Measurements from ENCODE around the gene HDHD2. TPM values are rescaled to one million over a fixed set of nuclear protein-coding genes. Genes with fewer than 3 reads are reported as not detected.
"Not testable (repeated sequence)": the region's sequence is repeated elsewhere in the genome, so short reads cannot be mapped to it uniquely, and the experiment has no call there.

HDHD2 gene
- total RNA-seq, 1 donor from 2014 or later = 12.6 TPM

- FAIRE-seq = no peak
- Histone ChIP-seq H3K4me3 (ENCODE audit: low read depth, low read length) (no peak overlapping the region), H3K36me3 (ENCODE audit: control insufficient read depth, insufficient read depth, low read length) (peaks cover 2% of the 10 kb centered on the region), H3K27me3 (ENCODE audit: control insufficient read depth, insufficient read depth, low read length) (no peaks in the 10 kb centered on the region)
- no peak for TF ChIP-seq CTCF (IDR thresholded peaks at IDR 0.05; ENCODE audit: insufficient read depth, low read length, severe bottlenecking)
- no peak for DNase-seq (ENCODE audit: low read depth)
Observed at GRCh38 chr18:47172476-47172875, 22.2 kb upstream of the HDHD2 start.

GRCh38 chr18:47168913-47169312 is 18.6 kb upstream of the HDHD2 start:
- DNase-seq (ENCODE audit: low read depth) = no peak
- FAIRE-seq = no peak
- peaks cover 2% of the 10 kb centered on the region for H3K36me3 ChIP-seq (ENCODE audit: control insufficient read depth, insufficient read depth, low read length)
- no peak overlapping the region for H3K4me3 ChIP-seq (ENCODE audit: low read depth, low read length)
- no peak for TF ChIP-seq CTCF (IDR thresholded peaks at IDR 0.05; ENCODE audit: insufficient read depth, low read length, severe bottlenecking)
- no peaks in the 10 kb centered on the region for H3K27me3 ChIP-seq (ENCODE audit: control insufficient read depth, insufficient read depth, low read length)

- TF ChIP-seq CTCF (IDR thresholded peaks at IDR 0.05; ENCODE audit: insufficient read depth, low read length, severe bottlenecking) = no peak
- Histone ChIP-seq H3K4me3 (ENCODE audit: low read depth, low read length) (no peak overlapping the region), H3K27me3 (ENCODE audit: control insufficient read depth, insufficient read depth, low read length) (no peaks in the 10 kb centered on the region), H3K36me3 (ENCODE audit: control insufficient read depth, insufficient read depth, low read length) (peaks cover 2% of the 10 kb centered on the region)
- DNase-seq (ENCODE audit: low read depth) (no peak), FAIRE-seq (no peak)
Observed at GRCh38 chr18:47168509-47168908, 18.2 kb upstream of the HDHD2 start.

- H3K36me3 ChIP-seq (ENCODE audit: control insufficient read depth, insufficient read depth, low read length) = no peaks in the 10 kb centered on the region
- H3K4me3 ChIP-seq (ENCODE audit: low read depth, low read length) = no peak overlapping the region
- DNase-seq (ENCODE audit: low read depth) (no peak), FAIRE-seq (no peak)
- no peaks in the 10 kb centered on the region for H3K27me3 ChIP-seq (ENCODE audit: control insufficient read depth, insufficient read depth, low read length)
- no peak for TF ChIP-seq CTCF (IDR thresholded peaks at IDR 0.05; ENCODE audit: insufficient read depth, low read length, severe bottlenecking)
Observed at GRCh38 chr18:47166294-47166693, 16.0 kb upstream of the HDHD2 start.

GRCh38 chr18:47163241-47163640 is 12.9 kb upstream of the HDHD2 start:
- H3K4me3 ChIP-seq (ENCODE audit: low read depth, low read length) = no peak overlapping the region
- no peaks in the 10 kb centered on the region for H3K36me3 ChIP-seq (ENCODE audit: control insufficient read depth, insufficient read depth, low read length)
- DNase-seq (ENCODE audit: low read depth) = peak; percentile 75
- TF ChIP-seq CTCF (IDR thresholded peaks at IDR 0.05; ENCODE audit: insufficient read depth, low read length, severe bottlenecking) = no peak
- FAIRE-seq = no peak
- no peaks in the 10 kb centered on the region for H3K27me3 ChIP-seq (ENCODE audit: control insufficient read depth, insufficient read depth, low read length)

GRCh38 chr18:47160256-47160655 is 10.0 kb upstream of the HDHD2 start:
- no peaks in the 10 kb centered on the region for H3K27me3 ChIP-seq (ENCODE audit: control insufficient read depth, insufficient read depth, low read length)
- DNase-seq (ENCODE audit: low read depth) (no peak), FAIRE-seq (no peak)
- no peak for TF ChIP-seq CTCF (IDR thresholded peaks at IDR 0.05; ENCODE audit: insufficient read depth, low read length, severe bottlenecking)
- H3K36me3 ChIP-seq (ENCODE audit: control insufficient read depth, insufficient read depth, low read length) = no peaks in the 10 kb centered on the region
- H3K4me3 ChIP-seq (ENCODE audit: low read depth, low read length) = no peak overlapping the region

- H3K27me3 ChIP-seq (ENCODE audit: control insufficient read depth, insufficient read depth, low read length); DNase-seq (ENCODE audit: low read depth); FAIRE-seq; H3K36me3 ChIP-seq (ENCODE audit: control insufficient read depth, insufficient read depth, low read length); H3K4me3 ChIP-seq (ENCODE audit: low read depth, low read length): not testable (repeated sequence)
Observed at GRCh38 chr18:47158404-47158803, 8.1 kb upstream of the HDHD2 start.
